Medulla oblongata (tissue), 1 donor: ENCODE results near the gene TDP2.
"Not testable (repeated sequence)": the region's sequence is repeated elsewhere in the genome, so short reads cannot be mapped to it uniquely, and the experiment has no call there.

ENCODE experiments used
- DNase-seq: peaks from one replicate; pipeline ENCODE4 v3.0.0-alpha.2; 2015; ENCODE audit errors: extremely low spot score

Gene TDP2

DNA sequence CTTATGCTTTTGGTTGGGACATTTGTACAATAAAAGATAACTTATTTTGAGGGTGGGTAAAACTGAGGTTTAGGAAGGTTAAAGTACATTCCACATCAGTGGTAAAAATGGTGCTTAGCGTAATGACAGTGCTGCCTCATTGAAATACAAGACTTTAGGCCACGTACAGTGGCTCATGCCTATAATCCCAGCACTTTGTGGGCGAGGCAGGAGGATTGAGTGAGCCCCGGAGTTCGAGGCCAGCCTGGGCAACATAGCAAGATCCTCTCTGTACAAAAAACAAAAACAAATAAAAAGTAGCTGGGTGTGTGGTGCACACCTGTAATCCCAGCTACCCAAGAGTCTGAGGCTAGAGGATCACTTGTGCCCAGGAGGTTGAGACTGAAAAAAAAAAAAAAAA lies 18.4 kb downstream of the TDP2 start:
- DNase-seq: no peak

- no peak for DNase-seq
Observed at GRCh38 chr6:24646771-24647170, 19.9 kb downstream of the TDP2 start.

- no peak for DNase-seq
Observed at GRCh38 chr6:24644377-24644776, 22.3 kb downstream of the TDP2 start.

- DNase-seq: no peak
Observed at GRCh38 chr6:24643920-24644319, 22.8 kb downstream of the TDP2 start.

DNA sequence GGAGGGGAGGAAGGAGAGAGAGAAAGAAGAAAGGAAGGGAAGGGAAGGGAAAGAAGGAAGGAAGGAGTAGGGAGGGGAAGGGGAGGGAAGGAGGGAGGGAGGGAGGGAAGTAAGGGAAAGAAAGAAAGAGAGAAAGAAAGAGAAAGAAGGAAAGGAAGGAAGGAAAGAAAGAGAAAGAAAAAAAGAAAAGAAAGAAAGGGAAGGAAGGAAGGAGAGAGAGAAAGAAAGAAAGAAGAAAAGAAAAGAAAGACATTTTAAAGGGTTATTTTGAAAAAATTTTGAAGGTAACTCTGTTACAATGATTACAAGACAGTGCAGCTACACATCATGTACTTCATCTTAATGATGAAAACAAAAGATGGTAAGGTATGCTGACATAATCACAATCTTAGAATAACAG lies 24.6 kb downstream of the TDP2 start:
- no peak for DNase-seq

DNA sequence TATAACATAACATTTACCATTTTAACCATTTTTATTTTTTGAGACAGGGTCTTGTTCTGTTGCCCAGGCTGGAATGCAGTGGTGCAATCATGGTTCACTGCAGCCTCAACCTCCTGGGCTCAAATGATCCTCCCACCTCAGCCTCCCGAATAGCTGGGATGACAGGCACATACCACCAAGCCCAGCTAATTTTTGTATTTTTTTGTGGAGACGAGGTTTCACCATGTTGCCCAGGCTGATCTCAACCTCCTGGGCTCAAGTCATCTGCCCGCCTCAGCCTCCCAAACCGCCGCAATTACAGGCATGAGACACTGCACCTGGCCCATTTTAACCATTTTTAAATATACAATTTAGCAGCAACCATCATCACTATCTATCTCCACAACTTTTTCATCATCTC lies 26.1 kb downstream of the TDP2 start:
- not testable (repeated sequence) for DNase-seq

- DNase-seq: no peak
Observed at GRCh38 chr6:24640166-24640565, 26.5 kb downstream of the TDP2 start.

GRCh38 chr6:24636681-24637080 lies 30.0 kb downstream of the TDP2 start:
- no peak for DNase-seq

GRCh38 chr6:24632573-24632972 lies 34.1 kb downstream of the TDP2 start:
- DNase-seq: no peak

- DNase-seq: no peak
Observed at GRCh38 chr6:24631671-24632070, 35.0 kb downstream of the TDP2 start.

DNA sequence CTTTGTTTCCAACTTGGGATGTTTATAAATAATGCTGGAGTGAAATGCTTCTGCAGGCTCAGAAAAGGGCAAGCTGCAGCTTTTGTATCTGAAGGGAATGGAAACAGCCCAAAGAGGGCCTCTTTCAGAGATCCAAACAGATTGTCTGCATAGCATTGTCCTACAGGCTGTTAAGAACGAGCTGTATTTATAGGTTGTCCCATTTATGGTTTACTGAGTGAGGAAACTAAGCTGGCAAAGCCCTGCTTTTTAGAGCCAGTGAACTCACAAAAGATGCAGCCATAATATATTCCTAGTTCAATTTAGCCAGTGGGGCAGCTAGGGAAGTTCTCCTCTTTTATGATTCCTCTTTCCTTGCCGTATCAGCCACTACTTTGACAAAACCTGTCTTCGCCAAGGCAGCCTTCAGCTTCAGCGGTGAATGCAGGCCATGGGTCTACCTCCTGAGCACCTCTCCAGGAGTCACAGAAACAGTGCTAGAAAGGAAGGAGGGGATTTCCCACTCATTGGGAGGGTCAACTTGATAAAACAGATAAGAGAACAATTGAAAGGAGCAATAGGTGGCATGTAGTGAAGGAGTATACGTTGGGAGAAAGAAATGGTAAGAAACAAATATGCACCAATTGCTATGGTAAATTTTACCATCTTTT lies 35.7 kb downstream of the TDP2 start:
- no peak for DNase-seq

DNA sequence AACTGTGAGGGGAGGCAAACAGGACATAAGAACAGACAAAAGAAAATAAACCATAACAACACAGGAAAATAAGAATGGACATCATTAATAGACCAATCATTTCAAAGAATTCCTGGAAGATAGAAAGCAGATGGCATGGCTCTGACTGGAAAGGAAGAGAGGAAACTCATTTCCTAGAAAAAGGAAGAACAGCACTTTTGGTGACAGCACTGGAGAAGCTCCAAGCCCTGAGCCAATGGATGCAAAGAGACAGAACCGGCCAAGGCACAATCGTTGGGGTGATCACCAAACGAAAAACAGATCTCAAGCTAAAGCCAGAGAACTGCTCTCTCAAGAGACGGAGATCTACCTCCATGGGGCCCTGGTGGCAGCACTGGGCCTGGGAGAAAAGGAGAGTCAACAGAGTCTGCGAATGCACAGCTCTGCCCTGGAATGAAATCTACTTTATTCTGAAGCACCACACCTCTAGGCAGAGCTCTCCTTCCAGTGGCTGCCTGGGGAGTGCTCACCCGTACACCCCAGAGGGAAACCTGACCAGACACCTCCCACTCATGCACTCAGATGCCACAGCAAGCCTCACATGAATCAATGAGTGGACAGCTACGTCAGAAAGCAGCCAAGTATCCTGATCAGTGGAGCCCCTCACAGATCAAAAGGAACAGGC lies 44.9 kb downstream of the TDP2 start:
- no peak for DNase-seq

- DNase-seq: no peak
Observed at GRCh38 chr6:24620637-24621036, 46.1 kb downstream of the TDP2 start.

- no peak for DNase-seq
Observed at GRCh38 chr6:24619661-24620060, 47.0 kb downstream of the TDP2 start.

GRCh38 chr6:24614648-24615047 lies 52.1 kb downstream of the TDP2 start:
- no peak for DNase-seq

- no peak for DNase-seq
Observed at GRCh38 chr6:24614043-24614420, 52.7 kb downstream of the TDP2 start.

- no peak for DNase-seq
Observed at GRCh38 chr6:24613361-24614042, 53.2 kb downstream of the TDP2 start.

DNA sequence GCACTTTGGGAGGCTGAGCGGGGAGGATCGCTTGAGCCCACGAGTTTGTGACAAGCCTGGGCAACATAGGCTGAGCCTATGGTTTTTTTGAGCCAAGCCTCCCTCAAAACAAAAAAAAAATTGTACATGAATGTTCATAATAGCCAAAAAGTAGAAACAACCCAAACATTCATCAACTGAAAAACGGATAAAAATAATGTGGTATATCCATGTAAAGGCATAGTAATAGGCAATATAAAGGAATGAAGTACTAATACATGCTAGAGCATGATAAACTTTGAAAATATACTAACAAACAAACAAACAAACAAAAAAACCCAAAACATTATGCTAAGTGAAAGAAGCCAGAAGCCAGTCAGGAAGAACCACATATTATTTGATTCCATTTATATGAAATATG lies 56.0 kb downstream of the TDP2 start:
- no peak for DNase-seq

- no peak for DNase-seq
Observed at GRCh38 chr6:24607310-24608105, 59.2 kb downstream of the TDP2 start.

DNA sequence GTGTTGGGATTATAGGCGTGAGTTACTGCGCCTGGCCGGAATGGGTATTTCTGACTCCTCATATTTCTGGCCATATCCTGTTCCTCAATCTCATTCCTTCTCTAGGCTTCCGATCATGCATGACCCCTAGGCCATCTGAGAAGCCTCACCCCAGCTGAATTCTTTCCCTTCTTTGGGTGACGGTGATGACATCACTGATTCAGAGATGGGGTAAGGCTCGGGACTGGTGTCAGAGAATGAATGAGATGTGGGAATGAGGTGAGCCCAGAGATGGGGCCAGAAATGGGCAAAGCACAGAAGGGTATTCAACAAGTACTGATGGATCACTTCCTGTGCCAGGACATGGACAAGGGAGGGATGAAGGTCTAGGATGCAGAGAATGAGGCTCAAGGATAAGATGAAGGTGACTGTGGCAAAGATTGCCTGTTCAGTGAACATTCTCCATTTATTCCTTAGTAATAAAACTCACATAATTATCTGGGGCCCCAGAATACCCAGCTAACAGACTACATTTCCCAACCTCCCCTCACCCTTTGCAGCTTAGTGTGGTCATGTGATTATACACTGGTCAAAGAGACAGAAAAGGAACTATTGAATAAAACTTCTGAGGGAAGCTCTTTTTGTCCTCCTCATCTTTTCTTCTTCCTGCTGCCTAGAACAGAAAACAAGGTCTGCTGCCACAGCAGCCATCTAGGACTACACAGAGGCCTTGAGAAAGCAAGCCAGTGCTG lies 60.3 kb downstream of the TDP2 start:
- DNase-seq: no peak

- DNase-seq: no peak
Observed at GRCh38 chr6:24603241-24603640, 63.5 kb downstream of the TDP2 start.

DNA sequence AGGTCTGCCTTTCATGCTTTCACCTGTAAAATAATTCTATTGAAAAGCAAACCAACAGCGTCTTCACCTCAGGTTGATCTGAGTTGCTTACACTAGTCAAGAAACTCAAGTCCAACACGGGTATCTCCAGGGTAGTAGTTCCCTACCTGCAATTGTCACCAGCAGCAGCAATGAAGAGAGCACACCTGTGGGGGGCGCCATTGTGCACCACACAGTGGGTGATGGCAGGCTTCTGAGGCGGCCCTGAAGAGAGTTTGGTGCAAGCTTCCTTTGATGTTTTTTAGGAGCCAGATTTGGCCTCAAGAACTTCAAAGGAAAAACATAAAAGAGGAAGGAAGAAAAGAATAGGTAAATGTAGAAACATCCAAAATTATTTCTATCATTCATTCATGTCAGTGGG lies 65.8 kb downstream of the TDP2 start:
- DNase-seq: no peak
